HEK293 (cell line): ENCODE measurements around the gene MLKL.
A peak's percentile ranks its signal among the peaks of the same experiment; 100 is the strongest.

Experiments
- CTCF ChIA-PET: fragments of 350-600 bp; formaldehyde crosslinking; extraction: SDS; loops from one replicate; lab custom pipeline; 2021; ENCODE audit warnings: antibody characterized with exemption; lab: Yijun Ruan, JAX
- POLR2A ChIA-PET: fragments of 300-600 bp; formaldehyde crosslinking; extraction: SDS; loops from one replicate; lab custom pipeline; 2020; ENCODE audit warnings: antibody characterized with exemption, inconsistent platforms; lab: Yijun Ruan, JAX
- H3K27ac ChIP-seq: fragments of 200-500 bp; sonication (Bioruptor generic); 2 replicates; pipeline ENCODE4 v1.5.1; 2014; ENCODE audit warnings: low read depth, low read length, control low read depth, inconsistent platforms; ENCODE audit errors: extremely low read depth
- H3K36me3 ChIP-seq, 2 experiments: fragments of 200-500 bp in 1 of 2; sonication (Bioruptor generic) in 1 of 2; 1 replicate in 1 of 2; 2 replicates in 1 of 2; pipeline ENCODE4 v1.5.1; 2014 to 2017; ENCODE audit warnings: inconsistent platforms in 2 of 2, low read length in 2 of 2; ENCODE audit not compliant: control insufficient read depth in 2 of 2, insufficient read depth in 1 of 2
- H3K4me1 ChIP-seq: fragments of 200-500 bp; sonication (Bioruptor generic); 2 replicates; pipeline ENCODE4 v1.5.1; 2014; ENCODE audit warnings: mild to moderate bottlenecking, low read length, inconsistent platforms; ENCODE audit not compliant: control insufficient read depth, insufficient read depth
- H3K4me3 ChIP-seq: 2 replicates; pipeline ENCODE4 v1.5.1; 2011; ENCODE audit warnings: low read depth, mild to moderate bottlenecking, control low read depth, low read length, moderate library complexity
- H3K9me3 ChIP-seq: fragments of 200-500 bp; sonication (Bioruptor generic); 2 replicates; pipeline ENCODE4 v1.5.1; 2014; ENCODE audit warnings: low read depth, low read length, inconsistent platforms; ENCODE audit not compliant: control insufficient read depth, insufficient read depth
- FEZF1 ChIP-seq: fragments of 450-650 bp; formaldehyde crosslinking; IDR thresholded peaks from 2 replicates; pipeline ENCODE4 v1.5.1; 2016; ENCODE audit warnings: missing biosample characterization, missing genetic modification characterization
- ZBTB7A ChIP-seq: fragments of 450-650 bp; formaldehyde crosslinking; IDR thresholded peaks from 2 replicates; pipeline ENCODE4 v1.5.1; 2016; ENCODE audit warnings: low read depth, missing biosample characterization, missing genetic modification characterization
- ZBTB8A ChIP-seq: fragments of 450-650 bp; formaldehyde crosslinking; IDR thresholded peaks from 2 replicates; pipeline ENCODE4 v1.5.1; 2016; ENCODE audit warnings: missing biosample characterization, missing genetic modification characterization
- ZNF121 ChIP-seq: fragments of 450-650 bp; formaldehyde crosslinking; IDR thresholded peaks from 2 replicates; pipeline ENCODE4 v1.5.1; 2016; ENCODE audit warnings: missing biosample characterization, missing genetic modification characterization
- ZNF184 ChIP-seq: fragments of 450-650 bp; IDR thresholded peaks from 2 replicates; pipeline ENCODE4 v1.5.1; 2018; ENCODE audit warnings: missing biosample characterization, mild to moderate bottlenecking, missing genetic modification characterization
- ZNF2 ChIP-seq: fragments of 450-650 bp; formaldehyde crosslinking; IDR thresholded peaks from 2 replicates; pipeline ENCODE4 v1.5.1; 2016; ENCODE audit warnings: missing biosample characterization, missing genetic modification characterization
- ZNF391 ChIP-seq: fragments of 450-650 bp; formaldehyde crosslinking; IDR thresholded peaks from 2 replicates; pipeline ENCODE4 v1.5.1; 2016; ENCODE audit warnings: low read depth, missing biosample characterization, missing genetic modification characterization, borderline replicate concordance
- ZNF514 ChIP-seq: fragments of 450-650 bp; formaldehyde crosslinking; IDR thresholded peaks from 2 replicates; pipeline ENCODE4 v1.5.1; 2016; ENCODE audit warnings: missing biosample characterization, missing genetic modification characterization
- ZNF530 ChIP-seq: fragments of 450-650 bp; formaldehyde crosslinking; IDR thresholded peaks from 2 replicates; pipeline ENCODE4 v1.5.1; 2016; ENCODE audit warnings: low read depth, missing biosample characterization, missing genetic modification characterization
- ZNF560 ChIP-seq: fragments of 450-650 bp; formaldehyde crosslinking; IDR thresholded peaks from 2 replicates; pipeline ENCODE4 v1.5.1; 2017; ENCODE audit warnings: missing biosample characterization, missing genetic modification characterization, borderline replicate concordance
- ZNF610 ChIP-seq: fragments of 450-650 bp; formaldehyde crosslinking; IDR thresholded peaks from 2 replicates; pipeline ENCODE4 v1.5.1; 2016; ENCODE audit warnings: missing biosample characterization, missing genetic modification characterization, borderline replicate concordance
- ZNF629 ChIP-seq: fragments of 450-650 bp; formaldehyde crosslinking; IDR thresholded peaks from 2 replicates; pipeline ENCODE4 v1.5.1; 2017; ENCODE audit warnings: missing biosample characterization, missing genetic modification characterization
- ZNF654 ChIP-seq: fragments of 450-650 bp; formaldehyde crosslinking; IDR thresholded peaks from 2 replicates; pipeline ENCODE4 v1.5.1; 2016; ENCODE audit warnings: low read depth, missing biosample characterization, missing genetic modification characterization
- ZNF660 ChIP-seq: fragments of 450-650 bp; IDR thresholded peaks from 2 replicates; pipeline ENCODE4 v1.5.1; 2018; ENCODE audit warnings: missing biosample characterization, mild to moderate bottlenecking, missing genetic modification characterization
- TF ChIP-seq, protein P1 (sequence below): fragments of 450-650 bp; formaldehyde crosslinking; IDR thresholded peaks from 2 replicates; pipeline ENCODE4 v1.5.1; 2016; ENCODE audit warnings: missing biosample characterization, missing genetic modification characterization
- TF ChIP-seq, protein P2 (sequence below): fragments of 450-650 bp; formaldehyde crosslinking; IDR thresholded peaks from 2 replicates; pipeline ENCODE4 v1.5.1; 2016; ENCODE audit warnings: missing biosample characterization, missing genetic modification characterization
- TF ChIP-seq, protein P3 (sequence below): fragments of 450-650 bp; formaldehyde crosslinking; optimal IDR thresholded peaks from 2 replicates; pipeline ENCODE3; 2016; ENCODE audit warnings: missing biosample characterization, mild to moderate bottlenecking, missing genetic modification characterization
- TF ChIP-seq, protein P4 (sequence below): fragments of 450-650 bp; formaldehyde crosslinking; IDR thresholded peaks from 2 replicates; pipeline ENCODE4 v1.5.1; 2016; ENCODE audit warnings: missing biosample characterization, missing genetic modification characterization
- TF ChIP-seq, protein P5 (sequence below): fragments of 450-650 bp; IDR thresholded peaks from 2 replicates; pipeline ENCODE4 v1.5.1; 2018; ENCODE audit warnings: missing biosample characterization, mild to moderate bottlenecking, missing genetic modification characterization
- TF ChIP-seq, protein P6 (sequence below): fragments of 450-650 bp; formaldehyde crosslinking; IDR thresholded peaks from 2 replicates; pipeline ENCODE4 v1.5.1; 2016; ENCODE audit warnings: missing biosample characterization, missing genetic modification characterization
- TF ChIP-seq, protein P7 (sequence below): fragments of 450-650 bp; formaldehyde crosslinking; IDR thresholded peaks from 2 replicates; pipeline ENCODE4 v1.5.1; 2016; ENCODE audit warnings: missing biosample characterization, missing genetic modification characterization

Gene MLKL

DNA sequence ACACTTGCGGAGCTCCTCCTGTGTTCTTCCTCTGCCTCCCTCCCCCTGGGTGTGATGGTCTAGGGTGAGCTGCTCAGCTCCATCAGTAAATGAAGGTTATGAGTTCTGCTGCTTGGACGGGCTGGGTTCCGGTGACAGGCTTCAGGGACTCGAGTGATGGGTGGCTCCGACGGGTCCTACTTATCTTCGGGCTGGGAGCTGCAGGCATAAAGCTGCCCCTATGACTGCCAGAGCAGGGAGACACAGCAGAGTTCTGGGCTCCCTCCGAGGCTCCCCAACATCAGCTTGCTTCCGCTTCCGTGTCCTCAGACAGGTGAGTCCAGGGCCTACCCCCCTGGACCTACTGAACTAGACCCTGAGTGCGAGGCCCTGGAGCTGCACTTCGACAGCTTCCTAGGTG lies 11.3 kb upstream of the MLKL start (continued):
- TF ChIP-seq, protein P1, sequence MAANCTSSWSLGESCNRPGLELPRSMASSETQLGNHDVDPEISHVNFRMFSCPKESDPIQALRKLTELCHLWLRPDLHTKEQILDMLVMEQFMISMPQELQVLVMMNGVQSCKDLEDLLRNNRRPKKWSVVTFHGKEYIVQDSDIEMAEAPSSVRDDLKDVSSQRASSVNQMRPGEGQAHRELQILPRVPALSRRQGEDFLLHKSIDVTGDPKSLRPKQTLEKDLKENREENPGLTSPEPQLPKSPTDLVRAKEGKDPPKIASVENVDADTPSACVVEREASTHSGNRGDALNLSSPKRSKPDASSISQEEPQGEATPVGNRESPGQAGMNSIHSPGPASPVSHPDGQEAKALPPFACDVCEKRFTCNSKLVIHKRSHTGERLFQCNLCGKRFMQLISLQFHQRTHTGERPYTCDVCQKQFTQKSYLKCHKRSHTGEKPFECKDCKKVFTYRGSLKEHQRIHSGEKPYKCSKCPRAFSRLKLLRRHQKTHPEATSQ = no peak
- no peak for TF ChIP-seq ZNF184 (tag by site-specific recombination)
- TF ChIP-seq, protein P2, sequence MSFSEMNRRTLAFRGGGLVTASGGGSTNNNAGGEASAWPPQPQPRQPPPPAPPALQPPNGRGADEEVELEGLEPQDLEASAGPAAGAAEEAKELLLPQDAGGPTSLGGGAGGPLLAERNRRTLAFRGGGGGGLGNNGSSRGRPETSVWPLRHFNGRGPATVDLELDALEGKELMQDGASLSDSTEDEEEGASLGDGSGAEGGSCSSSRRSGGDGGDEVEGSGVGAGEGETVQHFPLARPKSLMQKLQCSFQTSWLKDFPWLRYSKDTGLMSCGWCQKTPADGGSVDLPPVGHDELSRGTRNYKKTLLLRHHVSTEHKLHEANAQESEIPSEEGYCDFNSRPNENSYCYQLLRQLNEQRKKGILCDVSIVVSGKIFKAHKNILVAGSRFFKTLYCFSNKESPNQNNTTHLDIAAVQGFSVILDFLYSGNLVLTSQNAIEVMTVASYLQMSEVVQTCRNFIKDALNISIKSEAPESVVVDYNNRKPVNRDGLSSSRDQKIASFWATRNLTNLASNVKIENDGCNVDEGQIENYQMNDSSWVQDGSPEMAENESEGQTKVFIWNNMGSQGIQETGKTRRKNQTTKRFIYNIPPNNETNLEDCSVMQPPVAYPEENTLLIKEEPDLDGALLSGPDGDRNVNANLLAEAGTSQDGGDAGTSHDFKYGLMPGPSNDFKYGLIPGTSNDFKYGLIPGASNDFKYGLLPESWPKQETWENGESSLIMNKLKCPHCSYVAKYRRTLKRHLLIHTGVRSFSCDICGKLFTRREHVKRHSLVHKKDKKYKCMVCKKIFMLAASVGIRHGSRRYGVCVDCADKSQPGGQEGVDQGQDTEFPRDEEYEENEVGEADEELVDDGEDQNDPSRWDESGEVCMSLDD (tag by site-specific recombination) = no peak
- TF ChIP-seq, protein P3, sequence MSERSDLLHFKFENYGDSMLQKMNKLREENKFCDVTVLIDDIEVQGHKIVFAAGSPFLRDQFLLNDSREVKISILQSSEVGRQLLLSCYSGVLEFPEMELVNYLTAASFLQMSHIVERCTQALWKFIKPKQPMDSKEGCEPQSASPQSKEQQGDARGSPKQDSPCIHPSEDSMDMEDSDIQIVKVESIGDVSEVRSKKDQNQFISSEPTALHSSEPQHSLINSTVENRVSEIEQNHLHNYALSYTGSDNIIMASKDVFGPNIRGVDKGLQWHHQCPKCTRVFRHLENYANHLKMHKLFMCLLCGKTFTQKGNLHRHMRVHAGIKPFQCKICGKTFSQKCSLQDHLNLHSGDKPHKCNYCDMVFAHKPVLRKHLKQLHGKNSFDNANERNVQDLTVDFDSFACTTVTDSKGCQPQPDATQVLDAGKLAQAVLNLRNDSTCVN (tag by site-specific recombination) = no peak
- TF ChIP-seq ZNF610 = no peak

DNA sequence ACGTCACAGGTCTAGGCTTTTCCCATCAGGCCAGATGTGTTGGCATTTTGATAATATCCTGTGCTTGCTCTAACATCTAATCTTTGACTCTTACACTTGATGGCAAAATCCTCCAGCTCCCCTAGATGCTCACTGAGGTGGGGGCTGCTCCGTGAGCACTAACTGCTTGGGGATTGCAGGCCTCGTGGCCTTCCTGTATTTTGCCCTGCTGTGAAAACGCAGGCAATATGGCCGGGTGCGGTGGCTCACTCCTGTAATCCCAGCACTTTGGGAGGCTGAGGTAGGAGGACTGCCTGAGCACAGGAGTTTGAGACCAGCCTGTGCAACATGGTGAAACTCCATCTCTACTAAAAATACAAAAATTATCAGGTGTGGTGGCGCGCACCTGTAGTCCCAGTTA lies 9.7 kb upstream of the MLKL start:
- POLR2A ChIA-PET = no interaction called here
- TF ChIP-seq, protein P4, sequence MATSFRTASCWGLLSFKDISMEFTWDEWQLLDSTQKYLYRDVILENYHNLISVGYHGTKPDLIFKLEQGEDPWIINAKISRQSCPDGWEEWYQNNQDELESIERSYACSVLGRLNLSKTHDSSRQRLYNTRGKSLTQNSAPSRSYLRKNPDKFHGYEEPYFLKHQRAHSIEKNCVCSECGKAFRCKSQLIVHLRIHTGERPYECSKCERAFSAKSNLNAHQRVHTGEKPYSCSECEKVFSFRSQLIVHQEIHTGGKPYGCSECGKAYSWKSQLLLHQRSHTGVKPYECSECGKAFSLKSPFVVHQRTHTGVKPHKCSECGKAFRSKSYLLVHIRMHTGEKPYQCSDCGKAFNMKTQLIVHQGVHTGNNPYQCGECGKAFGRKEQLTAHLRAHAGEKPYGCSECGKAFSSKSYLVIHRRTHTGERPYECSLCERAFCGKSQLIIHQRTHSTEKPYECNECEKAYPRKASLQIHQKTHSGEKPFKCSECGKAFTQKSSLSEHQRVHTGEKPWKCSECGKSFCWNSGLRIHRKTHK (tag by site-specific recombination) = no peak

DNA sequence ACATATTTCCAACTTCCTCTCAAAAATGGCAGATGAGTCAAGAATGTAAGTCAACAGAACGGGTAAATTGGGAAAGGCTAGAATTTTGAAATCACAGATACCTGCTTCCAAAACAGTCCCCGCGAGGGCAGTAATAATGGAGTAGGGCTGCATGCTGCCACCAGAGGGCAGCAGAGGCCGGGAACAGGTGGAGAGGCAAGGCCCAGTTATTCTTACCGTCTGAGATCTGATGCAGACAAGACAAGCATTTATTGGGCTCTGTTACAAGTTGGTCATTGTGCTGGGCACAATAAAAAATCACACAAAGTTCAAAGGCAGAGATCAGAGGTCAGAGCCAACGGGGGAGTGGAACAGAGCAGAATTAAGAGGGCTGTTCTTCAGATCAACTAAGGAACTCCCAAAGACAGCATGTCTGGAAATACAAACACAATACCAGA lies 8.8 kb upstream of the MLKL start:
- Histone ChIP-seq H3K9me3 (no peaks in the 10 kb centered on the region), H3K27ac (no peak overlapping the region), H3K36me3 (no peaks in the 10 kb centered on the region), H3K4me1 (no peaks in the 10 kb centered on the region), H3K4me3 (no peak overlapping the region)
- ChIA-PET CTCF (interaction anchor here (0.6 to 4.8 kb wide), 23 partner anchors 9 to 238 kb away, joined by 3 to 94 read pairs (median 4); partner anchors contain the start of genes FA2H and MLKL), POLR2A (no interaction called here)
- TF ChIP-seq ZNF514 (tag by site-specific recombination) = no peak
- no peak for TF ChIP-seq ZBTB8A (tag by site-specific recombination)
- TF ChIP-seq ZNF654 (tag by site-specific recombination) = peak; percentile 71
- TF ChIP-seq, protein P5, sequence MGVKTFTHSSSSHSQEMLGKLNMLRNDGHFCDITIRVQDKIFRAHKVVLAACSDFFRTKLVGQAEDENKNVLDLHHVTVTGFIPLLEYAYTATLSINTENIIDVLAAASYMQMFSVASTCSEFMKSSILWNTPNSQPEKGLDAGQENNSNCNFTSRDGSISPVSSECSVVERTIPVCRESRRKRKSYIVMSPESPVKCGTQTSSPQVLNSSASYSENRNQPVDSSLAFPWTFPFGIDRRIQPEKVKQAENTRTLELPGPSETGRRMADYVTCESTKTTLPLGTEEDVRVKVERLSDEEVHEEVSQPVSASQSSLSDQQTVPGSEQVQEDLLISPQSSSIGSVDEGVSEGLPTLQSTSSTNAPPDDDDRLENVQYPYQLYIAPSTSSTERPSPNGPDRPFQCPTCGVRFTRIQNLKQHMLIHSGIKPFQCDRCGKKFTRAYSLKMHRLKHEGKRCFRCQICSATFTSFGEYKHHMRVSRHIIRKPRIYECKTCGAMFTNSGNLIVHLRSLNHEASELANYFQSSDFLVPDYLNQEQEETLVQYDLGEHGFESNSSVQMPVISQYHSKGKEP (tag by site-specific recombination) = no peak
- TF ChIP-seq, protein P6, sequence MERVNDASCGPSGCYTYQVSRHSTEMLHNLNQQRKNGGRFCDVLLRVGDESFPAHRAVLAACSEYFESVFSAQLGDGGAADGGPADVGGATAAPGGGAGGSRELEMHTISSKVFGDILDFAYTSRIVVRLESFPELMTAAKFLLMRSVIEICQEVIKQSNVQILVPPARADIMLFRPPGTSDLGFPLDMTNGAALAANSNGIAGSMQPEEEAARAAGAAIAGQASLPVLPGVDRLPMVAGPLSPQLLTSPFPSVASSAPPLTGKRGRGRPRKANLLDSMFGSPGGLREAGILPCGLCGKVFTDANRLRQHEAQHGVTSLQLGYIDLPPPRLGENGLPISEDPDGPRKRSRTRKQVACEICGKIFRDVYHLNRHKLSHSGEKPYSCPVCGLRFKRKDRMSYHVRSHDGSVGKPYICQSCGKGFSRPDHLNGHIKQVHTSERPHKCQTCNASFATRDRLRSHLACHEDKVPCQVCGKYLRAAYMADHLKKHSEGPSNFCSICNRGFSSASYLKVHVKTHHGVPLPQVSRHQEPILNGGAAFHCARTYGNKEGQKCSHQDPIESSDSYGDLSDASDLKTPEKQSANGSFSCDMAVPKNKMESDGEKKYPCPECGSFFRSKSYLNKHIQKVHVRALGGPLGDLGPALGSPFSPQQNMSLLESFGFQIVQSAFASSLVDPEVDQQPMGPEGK (tag by site-specific recombination) = no peak
- TF ChIP-seq ZNF391 (tag by site-specific recombination) = no peak
- no peak for TF ChIP-seq FEZF1 (tag by site-specific recombination)
- 0 out of 2 replicates have a peak, but pooled peaks have one; percentile 22 for TF ChIP-seq ZNF2 (tag by site-specific recombination)
- TF ChIP-seq ZBTB7A (tag by site-specific recombination) = no peak
- TF ChIP-seq, protein P7, sequence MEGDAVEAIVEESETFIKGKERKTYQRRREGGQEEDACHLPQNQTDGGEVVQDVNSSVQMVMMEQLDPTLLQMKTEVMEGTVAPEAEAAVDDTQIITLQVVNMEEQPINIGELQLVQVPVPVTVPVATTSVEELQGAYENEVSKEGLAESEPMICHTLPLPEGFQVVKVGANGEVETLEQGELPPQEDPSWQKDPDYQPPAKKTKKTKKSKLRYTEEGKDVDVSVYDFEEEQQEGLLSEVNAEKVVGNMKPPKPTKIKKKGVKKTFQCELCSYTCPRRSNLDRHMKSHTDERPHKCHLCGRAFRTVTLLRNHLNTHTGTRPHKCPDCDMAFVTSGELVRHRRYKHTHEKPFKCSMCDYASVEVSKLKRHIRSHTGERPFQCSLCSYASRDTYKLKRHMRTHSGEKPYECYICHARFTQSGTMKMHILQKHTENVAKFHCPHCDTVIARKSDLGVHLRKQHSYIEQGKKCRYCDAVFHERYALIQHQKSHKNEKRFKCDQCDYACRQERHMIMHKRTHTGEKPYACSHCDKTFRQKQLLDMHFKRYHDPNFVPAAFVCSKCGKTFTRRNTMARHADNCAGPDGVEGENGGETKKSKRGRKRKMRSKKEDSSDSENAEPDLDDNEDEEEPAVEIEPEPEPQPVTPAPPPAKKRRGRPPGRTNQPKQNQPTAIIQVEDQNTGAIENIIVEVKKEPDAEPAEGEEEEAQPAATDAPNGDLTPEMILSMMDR (tag by site-specific recombination) = peak; percentile 88
- no peak for TF ChIP-seq ZNF560
- TF ChIP-seq ZNF121 (tag by site-specific recombination) = no peak
- TF ChIP-seq ZNF629 = no peak
- peak; percentile 67; the same call in 1 of the 2 replicates for TF ChIP-seq ZNF660 (tag by site-specific recombination)
- no peak for TF ChIP-seq ZNF530 (tag by site-specific recombination)

More for the DNA sequence above, 9.7 kb upstream of the MLKL start:
- Histone ChIP-seq H3K27ac (no peak overlapping the region), H3K4me3 (no peak overlapping the region), H3K36me3 (no peaks in the 10 kb centered on the region), H3K4me1 (no peaks in the 10 kb centered on the region), H3K9me3 (no peaks in the 10 kb centered on the region)
- CTCF ChIA-PET = interaction anchor here (0.5 to 4.8 kb wide), 25 partner anchors 8 to 420 kb away, joined by 3 to 94 read pairs (median 4); partner anchors contain the start of genes FA2H and MLKL
